HG03196 (cell line): ENCODE measurements around the gene TLK2.

Experiments used
- ATAC-seq: cut with Tn5 transposase; IDR thresholded peaks from one replicate; pipeline ENCODE4 v1.9.1; 2021; ENCODE audit not compliant: unreplicated experiment

TLK2 gene

GRCh38 chr17:62652251-62653001, 173.8 kb downstream of the TLK2 start:
- ATAC-seq = no peak

GRCh38 chr17:62653002-62653825, 174.6 kb downstream of the TLK2 start:
- peak; percentile 79 for ATAC-seq

GRCh38 chr17:62653826-62654761, 175.5 kb downstream of the TLK2 start:
- ATAC-seq = peak; percentile 4

- ATAC-seq = no peak
Observed at GRCh38 chr17:62655656-62656055, 177.0 kb downstream of the TLK2 start.

- ATAC-seq = no peak
Observed at GRCh38 chr17:62656446-62656845, 177.8 kb downstream of the TLK2 start.

- ATAC-seq = no peak
Observed at GRCh38 chr17:62657145-62657665, 178.6 kb downstream of the TLK2 start.

- no peak for ATAC-seq
Observed at GRCh38 chr17:62657690-62658089, 179.1 kb downstream of the TLK2 start.

- ATAC-seq = no peak
Observed at GRCh38 chr17:62658136-62658920, 179.7 kb downstream of the TLK2 start.

- ATAC-seq = no peak
Observed at GRCh38 chr17:62660629-62661118, 182.0 kb downstream of the TLK2 start.

GRCh38 chr17:62661337-62661736, 182.7 kb downstream of the TLK2 start:
- ATAC-seq = no peak

- no peak for ATAC-seq
Observed at GRCh38 chr17:62662855-62663254, 184.2 kb downstream of the TLK2 start.
